Measurements from ENCODE around the gene TGFBR1. TPM values are rescaled to one million over a fixed set of nuclear protein-coding genes. Genes with fewer than 3 reads are reported as not detected.

Gene TGFBR1
- total RNA-seq, 2 experiments from 2014 or later, result 72.5 to 78.0 TPM

GRCh38 chr9:99103054-99103895 is 1.6 kb upstream of the TGFBR1 start:
- no peak for ATAC-seq
- CTCF ChIA-PET, result interaction anchor here (0.7 to 5.3 kb wide), 18 partner anchors 10 to 105 kb away, joined by 3 to 43 read pairs (median 6); no protein-coding TSS in a partner anchor
- Mint-ChIP-seq H3K27me3 (no peaks in the 10 kb centered on the region), H3K27ac (peak overlapping the region; percentile 88), H3K9me3 (ENCODE audit: low read depth) (peaks cover 11% of the 10 kb centered on the region), H3K36me3 (peaks cover 37% of the 10 kb centered on the region), H3K4me1 (peaks cover 65% of the 10 kb centered on the region), H3K4me3 (peak overlapping the region; percentile 78)
- DNase-seq, result no peak

DNA sequence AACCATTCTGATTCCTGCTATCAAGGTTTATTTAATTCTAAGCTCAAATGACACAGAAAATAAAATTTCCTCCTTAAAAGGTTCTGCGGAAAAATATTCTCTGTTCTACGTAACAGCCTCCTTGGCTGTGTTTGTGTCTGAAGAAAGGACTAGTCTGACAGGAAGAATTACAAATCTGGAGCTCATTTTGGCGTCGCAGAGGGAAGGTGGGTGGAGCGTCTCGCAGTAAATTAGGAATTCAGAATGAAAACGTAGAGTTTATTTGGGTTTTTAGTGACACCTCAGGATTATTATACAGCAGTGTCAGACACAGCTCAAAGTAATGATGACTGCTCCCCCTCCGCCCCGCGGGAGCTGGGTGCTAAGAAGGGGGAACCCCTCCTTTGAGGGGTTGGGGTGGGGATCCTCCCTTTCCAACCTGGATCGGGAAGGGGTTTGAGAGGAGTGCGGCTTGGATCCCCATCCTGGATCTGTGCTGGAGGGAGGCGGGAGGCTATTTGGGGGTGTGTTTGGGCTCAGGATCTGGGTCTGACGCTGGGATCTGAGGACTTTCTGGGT is 933 bp upstream of the TGFBR1 start:
- peak overlapping the region; percentile 78 for H3K4me3 Mint-ChIP-seq
- H3K27ac Mint-ChIP-seq, result peak overlapping the region; percentile 88
- H3K27me3 Mint-ChIP-seq, result no peaks in the 10 kb centered on the region
- H3K9me3 Mint-ChIP-seq (ENCODE audit: low read depth), result peaks cover 9% of the 10 kb centered on the region
- CTCF ChIA-PET, result interaction anchor here (0.9 to 5.3 kb wide), 21 partner anchors 10 to 108 kb away, joined by 3 to 43 read pairs (median 6); no protein-coding TSS in a partner anchor
- peaks cover 38% of the 10 kb centered on the region for H3K36me3 Mint-ChIP-seq
- ATAC-seq (no peak), DNase-seq (no peak)
- H3K4me1 Mint-ChIP-seq, result peaks cover 67% of the 10 kb centered on the region

GRCh38 chr9:99105152-99106043 is 485 bp downstream of the TGFBR1 start:
- Mint-ChIP-seq H3K9me3 (ENCODE audit: low read depth) (no peaks in the 10 kb centered on the region), H3K4me3 (peak overlapping the region; percentile 92), H3K27ac (peak overlapping the region; percentile 77), H3K4me1 (peaks cover 68% of the 10 kb centered on the region), H3K27me3 (no peaks in the 10 kb centered on the region), H3K36me3 (peaks cover 37% of the 10 kb centered on the region)
- CTCF ChIA-PET, result interaction anchor here (0.6 to 5.3 kb wide), 25 partner anchors 8 to 110 kb away, joined by 3 to 43 read pairs (median 5); no protein-coding TSS in a partner anchor
- ATAC-seq, result peak; percentile 22
- peak; percentile 67 for DNase-seq

GRCh38 chr9:99106044-99106375 is 1.1 kb downstream of the TGFBR1 start:
- CTCF ChIA-PET, result interaction anchor here (0.7 to 3.8 kb wide), 9 partner anchors 10 to 107 kb away, joined by 3 to 18 read pairs (median 4); no protein-coding TSS in a partner anchor

DNA sequence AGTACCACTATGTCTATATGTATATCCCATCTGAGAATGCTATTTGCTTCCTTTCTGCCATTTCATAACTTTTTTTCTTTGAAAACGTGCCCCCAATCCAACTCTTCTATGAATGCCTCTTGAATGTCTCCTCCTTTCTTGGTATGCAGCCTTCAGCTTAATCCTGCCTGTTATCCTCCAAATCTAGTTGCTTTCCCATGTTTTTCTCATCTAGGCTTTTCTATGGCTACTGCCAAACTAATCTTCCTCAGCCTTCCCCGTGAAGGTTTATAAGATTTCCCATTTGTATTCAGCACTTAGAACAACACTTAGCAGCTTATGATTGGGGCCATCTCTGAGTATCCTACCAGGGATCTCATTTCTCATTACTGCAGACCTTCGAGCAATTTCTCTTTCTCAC is 2.5 kb downstream of the TGFBR1 start:
- no peak for ATAC-seq
- Mint-ChIP-seq H3K4me3 (peak overlapping the region; percentile 92), H3K9me3 (ENCODE audit: low read depth) (no peaks in the 10 kb centered on the region), H3K27me3 (no peaks in the 10 kb centered on the region), H3K36me3 (peaks cover 45% of the 10 kb centered on the region), H3K4me1 (peaks cover 73% of the 10 kb centered on the region), H3K27ac (peak overlapping the region; percentile 25)
- DNase-seq, result no peak
- CTCF ChIA-PET, result interaction anchor here (0.8 to 2.3 kb wide), 3 partner anchors 33 to 94 kb away, joined by 3 to 10 read pairs (median 5); no protein-coding TSS in a partner anchor

More at GRCh38 chr9:99106044-99106375, 1.1 kb downstream of the TGFBR1 start:
- Mint-ChIP-seq H3K4me3 (peak overlapping the region; percentile 92), H3K4me1 (peaks cover 68% of the 10 kb centered on the region), H3K27me3 (no peaks in the 10 kb centered on the region), H3K27ac (peak overlapping the region; percentile 75), H3K36me3 (peaks cover 39% of the 10 kb centered on the region), H3K9me3 (ENCODE audit: low read depth) (no peaks in the 10 kb centered on the region)
- no peak for ATAC-seq
- no peak for DNase-seq

DNA sequence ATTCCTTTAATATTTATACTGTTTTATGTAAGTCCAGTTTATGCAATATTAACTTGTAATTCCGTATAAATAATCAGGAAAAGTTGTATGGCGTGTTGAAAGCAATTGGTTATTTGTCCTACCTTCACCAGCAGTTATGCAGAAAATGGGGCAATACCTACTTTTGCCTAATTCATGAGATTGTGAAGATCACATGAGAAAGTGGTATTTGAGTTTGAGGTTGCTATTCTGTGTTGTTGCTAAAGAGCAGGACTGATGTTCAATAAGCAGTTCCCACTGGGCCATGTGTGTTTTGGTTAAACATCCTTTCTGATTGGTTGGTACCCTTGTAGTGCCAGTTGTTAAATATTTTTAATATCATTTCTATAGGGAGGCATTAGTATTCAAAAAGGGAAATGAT is 3.2 kb downstream of the TGFBR1 start:
- peaks cover 45% of the 10 kb centered on the region for H3K36me3 Mint-ChIP-seq
- no peak for ATAC-seq
- no peaks in the 10 kb centered on the region for H3K9me3 Mint-ChIP-seq (ENCODE audit: low read depth)
- DNase-seq, result no peak
- no peaks in the 10 kb centered on the region for H3K27me3 Mint-ChIP-seq
- H3K4me3 Mint-ChIP-seq, result peak overlapping the region; percentile 92
- H3K27ac Mint-ChIP-seq, result no peak overlapping the region
- H3K4me1 Mint-ChIP-seq, result peaks cover 80% of the 10 kb centered on the region
- CTCF ChIA-PET, result interaction anchor here (0.9 to 1.0 kb wide), 3 partner anchors 13 to 260 kb away, joined by 3 read pairs; no protein-coding TSS in a partner anchor

- H3K4me1 Mint-ChIP-seq, result peaks cover 80% of the 10 kb centered on the region
- H3K9me3 Mint-ChIP-seq (ENCODE audit: low read depth), result no peaks in the 10 kb centered on the region
- H3K27me3 Mint-ChIP-seq, result no peaks in the 10 kb centered on the region
- CTCF ChIA-PET, result no interaction called here
- DNase-seq (no peak), ATAC-seq (no peak)
- no peak overlapping the region for H3K27ac Mint-ChIP-seq
- H3K36me3 Mint-ChIP-seq, result peaks cover 48% of the 10 kb centered on the region
- no peak overlapping the region for H3K4me3 Mint-ChIP-seq
Observed at GRCh38 chr9:99109522-99109921, 4.6 kb downstream of the TGFBR1 start.

DNA sequence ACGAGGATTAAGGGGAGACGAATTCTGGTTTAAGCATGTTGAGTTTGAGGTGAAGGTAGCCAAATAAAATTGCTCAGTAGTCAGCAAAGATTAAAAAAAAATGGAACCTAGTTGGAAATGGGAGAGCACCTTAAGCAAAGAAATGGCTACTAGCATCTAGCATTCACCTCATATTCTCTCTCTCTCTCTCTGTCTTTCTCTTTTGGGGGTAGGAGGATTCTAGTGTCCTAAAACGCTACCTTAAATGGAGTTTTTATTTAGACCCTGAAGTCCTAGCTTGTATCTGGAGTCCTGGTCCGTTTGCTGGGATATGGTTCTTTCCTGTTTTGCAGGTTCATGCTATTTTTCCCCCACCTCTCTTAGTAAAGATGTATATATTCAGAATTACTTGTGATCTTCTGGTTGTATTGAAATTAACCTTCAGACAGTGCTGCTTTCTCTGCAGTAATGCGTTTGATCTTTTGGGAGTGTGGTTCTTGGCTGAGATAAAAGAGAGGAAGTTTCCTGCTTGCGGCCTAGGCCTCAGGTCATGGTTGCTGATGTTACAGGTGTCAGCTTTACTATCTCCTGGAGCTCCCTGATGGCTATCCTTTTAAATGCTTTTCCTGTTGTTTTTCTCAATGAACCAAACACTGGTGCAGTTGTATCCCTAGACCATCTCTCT is 8.0 kb downstream of the TGFBR1 start:
- peaks cover 47% of the 10 kb centered on the region for H3K36me3 Mint-ChIP-seq
- ATAC-seq (peak; percentile 82), DNase-seq (no peak)
- peak overlapping the region; percentile 67 for H3K27ac Mint-ChIP-seq
- CTCF ChIA-PET, result interaction anchor here (0.8 to 3.0 kb wide), 5 partner anchors 9 to 96 kb away, joined by 3 to 15 read pairs (median 3); partner anchors contain the start of gene TGFBR1
- peaks cover 81% of the 10 kb centered on the region for H3K4me1 Mint-ChIP-seq
- peak overlapping the region; percentile 5 for H3K4me3 Mint-ChIP-seq
- H3K27me3 Mint-ChIP-seq, result no peaks in the 10 kb centered on the region
- H3K9me3 Mint-ChIP-seq (ENCODE audit: low read depth), result no peaks in the 10 kb centered on the region

GRCh38 chr9:99113414-99114048 is 8.6 kb downstream of the TGFBR1 start:
- peak; percentile 8 for ATAC-seq
- H3K9me3 Mint-ChIP-seq (ENCODE audit: low read depth), result no peaks in the 10 kb centered on the region
- H3K4me3 Mint-ChIP-seq, result peak overlapping the region; percentile 5

DNA sequence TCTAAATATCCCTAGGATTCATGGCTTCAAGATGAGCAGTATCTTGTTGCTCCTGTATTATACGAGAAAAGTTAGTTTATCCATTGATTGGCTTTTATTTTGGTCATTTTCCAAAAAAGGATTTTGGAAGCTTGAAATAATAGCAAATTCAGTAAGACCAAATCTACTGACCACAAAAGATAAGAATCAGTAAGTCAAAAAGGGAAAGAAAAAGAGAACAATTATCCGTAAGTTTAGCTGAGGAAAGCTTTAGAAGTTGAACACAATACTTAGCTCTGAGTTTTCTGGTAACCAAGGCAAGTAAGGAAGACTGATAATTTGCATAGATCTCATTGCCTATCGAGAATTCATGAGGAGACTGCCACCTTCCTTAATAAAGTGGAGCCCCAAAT is 9.1 kb downstream of the TGFBR1 start:
- Mint-ChIP-seq H3K4me3 (no peak overlapping the region), H3K36me3 (peaks cover 44% of the 10 kb centered on the region), H3K27me3 (no peaks in the 10 kb centered on the region), H3K4me1 (peaks cover 79% of the 10 kb centered on the region), H3K9me3 (ENCODE audit: low read depth) (no peaks in the 10 kb centered on the region), H3K27ac (no peak overlapping the region)
- ATAC-seq (no peak), DNase-seq (no peak)
- CTCF ChIA-PET, result interaction anchor here (0.6 to 3.0 kb wide), 8 partner anchors 10 to 120 kb away, joined by 3 to 15 read pairs (median 3); partner anchors contain the start of gene TGFBR1

More at GRCh38 chr9:99113414-99114048, 8.6 kb downstream of the TGFBR1 start:
- CTCF ChIA-PET, result interaction anchor here (0.7 to 3.0 kb wide), 8 partner anchors 10 to 114 kb away, joined by 3 to 15 read pairs (median 3); partner anchors contain the start of gene TGFBR1
- peaks cover 79% of the 10 kb centered on the region for H3K4me1 Mint-ChIP-seq
- peaks cover 45% of the 10 kb centered on the region for H3K36me3 Mint-ChIP-seq
- DNase-seq, result no peak
- H3K27ac Mint-ChIP-seq, result peak overlapping the region; percentile 67
- no peaks in the 10 kb centered on the region for H3K27me3 Mint-ChIP-seq

GRCh38 chr9:99114846-99115500 is 10.1 kb downstream of the TGFBR1 start:
- DNase-seq (no peak), ATAC-seq (no peak)
- Mint-ChIP-seq H3K4me3 (no peak overlapping the region), H3K9me3 (ENCODE audit: low read depth) (no peaks in the 10 kb centered on the region), H3K27ac (no peak overlapping the region), H3K27me3 (no peaks in the 10 kb centered on the region), H3K36me3 (peaks cover 39% of the 10 kb centered on the region), H3K4me1 (peaks cover 79% of the 10 kb centered on the region)
- CTCF ChIA-PET, result interaction anchor here (1.1 to 3.0 kb wide), 5 partner anchors 11 to 121 kb away, joined by 3 to 15 read pairs (median 3); partner anchors contain the start of gene TGFBR1
